Panc1 (cell line): ENCODE measurements around the gene FBXO15. TPM values are rescaled to one million over a fixed set of nuclear protein-coding genes. Genes with fewer than 3 reads are reported as not detected.

Source experiments
- ATAC-seq: fragments of 200-7000 bp; cut with Tn5 transposase; 2 replicates; pipeline ENCODE4 v1.9.1; 2020; ENCODE audit warnings: mild to moderate bottlenecking, moderate library complexity
- BruUV-seq: library from RNA; stranded (reverse); fragments of 400-500 nt; replicated peaks from 2 replicates; lab custom pipeline; 2021; lab: Mats Ljungman, UMichigan
- CTCF ChIA-PET: fragments of 300-600 bp; sonication (Branson Sonifier 250); formaldehyde crosslinking; loops from one replicate; lab custom pipeline; 2022; ENCODE audit warnings: antibody characterized with exemption; lab: Charles Lee
- POLR2A ChIA-PET: fragments of 300-600 bp; sonication (Branson Sonifier 250); formaldehyde crosslinking; loops from one replicate; lab custom pipeline; 2022; ENCODE audit warnings: antibody characterized with exemption; lab: Charles Lee
- DNase-seq: peaks from one replicate; pipeline ENCODE4 v3.0.0-alpha.2; 2010; ENCODE audit warnings: low read depth, low spot score
- H3K27ac ChIP-seq: 2 replicates; pipeline ENCODE4 v1.5.1; 2011; ENCODE audit warnings: mild to moderate bottlenecking, low read length, inconsistent platforms
- H3K27me3 ChIP-seq: fragments of 200-500 bp; sonication (Bioruptor generic); 2 replicates; pipeline ENCODE4 v1.6.0; 2014; ENCODE audit warnings: low read length, inconsistent platforms; ENCODE audit not compliant: control insufficient read depth, insufficient read depth
- H3K36me3 ChIP-seq: fragments of 200-500 bp; sonication (Bioruptor generic); 2 replicates; pipeline ENCODE4 v1.5.1; 2014; ENCODE audit warnings: inconsistent platforms, mild to moderate bottlenecking, low read length, moderate library complexity; ENCODE audit not compliant: control insufficient read depth, insufficient read depth
- H3K4me1 ChIP-seq: 2 replicates; pipeline ENCODE4 v1.5.1; 2011; ENCODE audit warnings: inconsistent platforms, mild to moderate bottlenecking, low read length, moderate library complexity; ENCODE audit not compliant: control insufficient read depth, insufficient read depth
- H3K4me3 ChIP-seq, 2 experiments: 2 replicates each; pipeline ENCODE4 v1.5.1; 2011 to 2012; ENCODE audit warnings: low read depth in 2 of 2, low read length in 2 of 2, mild to moderate bottlenecking in 2 of 2, inconsistent platforms in 1 of 2, moderate library complexity in 1 of 2
- H3K9me3 ChIP-seq: fragments of 200-500 bp; sonication (Bioruptor generic); 2 replicates; pipeline ENCODE4 v1.5.1; 2014; ENCODE audit warnings: low read depth, mild to moderate bottlenecking, inconsistent platforms, low read length, moderate library complexity; ENCODE audit not compliant: control insufficient read depth, insufficient read depth
- CTCF ChIP-seq: fragments of 450-650 bp; IDR thresholded peaks from 2 replicates; pipeline ENCODE4 v1.5.1; 2017; ENCODE audit warnings: mild to moderate bottlenecking
- POLR2AphosphoS5 ChIP-seq: IDR thresholded peaks from 2 replicates; pipeline ENCODE4 v1.6.1; 2012; ENCODE audit warnings: mild to moderate bottlenecking, low read depth, low read length, moderate library complexity
- REST ChIP-seq, 2 experiments: IDR thresholded peaks; 2 replicates each; pipeline ENCODE4 v1.6.1; 2011 to 2012; ENCODE audit warnings: low read depth in 2 of 2, control low read depth in 1 of 2, low read length in 1 of 2, mild to moderate bottlenecking in 1 of 2, moderate library complexity in 1 of 2; ENCODE audit not compliant: insufficient read depth in 1 of 2
- SIN3A ChIP-seq: IDR thresholded peaks from 2 replicates; pipeline ENCODE4 v1.6.1; 2012; ENCODE audit warnings: low read depth, mild to moderate bottlenecking, low read length, moderate library complexity, borderline replicate concordance; ENCODE audit not compliant: insufficient read depth
- TCF7L2 ChIP-seq: IDR thresholded peaks from 2 replicates; pipeline ENCODE4 v1.6.1; 2011; ENCODE audit warnings: mild to moderate bottlenecking, low read depth, low read length, inconsistent platforms
- in situ Hi-C: cut with HindIII; loops from 2 replicates; pipeline ENCODE4 v1.10.0; 2016; ENCODE audit warnings: low sequenced_read_pairs, low pct_unique_long_range_greater_than_20kb
- intact Hi-C: fragments of 100-400 bp; cut with micrococcal nuclease; formaldehyde crosslinking; loops from one replicate; pipeline ENCODE4 v1.10.0; 2022; ENCODE audit not compliant: unreplicated experiment
- total RNA-seq: library from RNA; stranded (reverse); gene quantifications from one replicate; pipeline ENCODE4 v1.2.1, GENCODE V29; 2021; ENCODE audit not compliant: unreplicated experiment

The FBXO15 gene
- total RNA-seq, 1 experiment from 2014 or later, result 1.9 TPM

DNA sequence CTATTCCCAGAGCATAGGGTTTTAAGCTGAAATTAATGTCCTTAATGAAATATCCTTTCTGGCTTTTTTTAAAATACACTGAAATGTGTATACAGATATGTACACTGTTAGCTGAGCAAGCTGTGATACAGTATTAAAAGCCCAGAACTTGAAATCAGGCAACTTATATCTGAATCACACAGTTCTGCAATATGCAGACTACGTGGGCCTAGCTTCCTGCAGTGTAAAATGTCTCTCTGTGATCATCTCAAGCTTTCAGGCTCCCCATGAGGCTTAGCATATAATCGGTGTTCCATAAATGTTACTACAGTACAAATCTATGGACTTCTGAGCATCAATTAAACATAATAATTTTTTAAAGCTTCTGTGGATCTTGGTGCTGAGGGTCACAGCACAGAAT is 8.2 kb downstream of the FBXO15 start:
- no TSS peak for BruUV-seq
- H3K27ac ChIP-seq, result no peak overlapping the region
- in situ Hi-C loops (no loop called here), intact Hi-C loops (no loop called here)
- no peak for ATAC-seq
- peaks cover 14% of the 10 kb centered on the region; the same call in 1 of the 2 replicates for H3K27me3 ChIP-seq
- no peak for DNase-seq
- no peaks in the 10 kb centered on the region for H3K36me3 ChIP-seq
- H3K9me3 ChIP-seq, result no peaks in the 10 kb centered on the region
- CTCF ChIA-PET, result interaction anchor here (0.5 to 0.6 kb wide), 2 partner anchors 112 to 161 kb away, joined by 4 read pairs; no protein-coding TSS in a partner anchor
- POLR2A ChIA-PET, result interaction anchor here (0.7 kb wide), 1 partner anchor 9 kb away, joined by 3 read pairs; no protein-coding TSS in a partner anchor
- TF ChIP-seq POLR2AphosphoS5 (no peak), TCF7L2 (no peak), REST (IDR thresholded peaks at IDR 0.05; ENCODE audit: insufficient read depth in 1 of 2, low read depth in 2 of 2, low read length in 1 of 2) (no peak)
- H3K4me1 ChIP-seq, result no peaks in the 10 kb centered on the region
- H3K4me3 ChIP-seq, result no peak overlapping the region

- H3K4me3 ChIP-seq, result no peak overlapping the region
- H3K27me3 ChIP-seq, result peaks cover 11% of the 10 kb centered on the region; the same call in 1 of the 2 replicates
- ATAC-seq, result no peak
- H3K27ac ChIP-seq, result no peak overlapping the region
- in situ Hi-C loops, result no loop called here
- BruUV-seq, result no TSS peak
- POLR2A ChIA-PET, result no interaction called here
- intact Hi-C loops, result no loop called here
- CTCF ChIA-PET, result no interaction called here
- no peaks in the 10 kb centered on the region for H3K36me3 ChIP-seq
- no peaks in the 10 kb centered on the region for H3K9me3 ChIP-seq
- no peak for DNase-seq
- no peak for TF ChIP-seq SIN3A
- no peak for TF ChIP-seq TCF7L2
- TF ChIP-seq POLR2AphosphoS5, result no peak
- TF ChIP-seq CTCF, result no peak
- TF ChIP-seq REST (IDR thresholded peaks at IDR 0.05; ENCODE audit: insufficient read depth in 1 of 2, low read depth in 2 of 2, low read length in 1 of 2), result no peak
- no peaks in the 10 kb centered on the region for H3K4me1 ChIP-seq
Observed at GRCh38 chr18:74137920-74138538, 9.6 kb downstream of the FBXO15 start.
